C4-2B (cell line): Measurements from ENCODE around the gene B3GNT3.

Experiments
- H3K27ac ChIP-seq: fragments of 450-650 bp; 2 replicates; pipeline ENCODE4 v1.5.1; 2017
- CTCF ChIP-seq: fragments of 450-650 bp; conservative IDR thresholded peaks from 2 replicates; pipeline ENCODE4 v1.5.1; 2017; ENCODE audit warnings: mild to moderate bottlenecking
- ZFX ChIP-seq: fragments of 450-650 bp; IDR thresholded peaks from 2 replicates; pipeline ENCODE4 v1.6.1; 2017

Gene B3GNT3

GRCh38 chr19:17841810-17842662 lies 47.1 kb downstream of the B3GNT3 start:
- TF ChIP-seq ZFX (peak; percentile 52; the same call in 1 of the 2 replicates), CTCF (no peak)
- H3K27ac ChIP-seq, result peak overlapping the region; percentile 59

GRCh38 chr19:17842663-17843291 lies 47.8 kb downstream of the B3GNT3 start:
- peak overlapping the region; percentile 59 for H3K27ac ChIP-seq
- TF ChIP-seq ZFX, result no peak; the same call in 1 of the 2 replicates
- TF ChIP-seq CTCF, result no peak

- TF ChIP-seq ZFX (no peak), CTCF (no peak)
Measured at GRCh38 chr19:17843292-17843827, 48.4 kb downstream of the B3GNT3 start.

GRCh38 chr19:17843908-17844490 lies 49.1 kb downstream of the B3GNT3 start:
- no peak for TF ChIP-seq CTCF
- TF ChIP-seq ZFX, result no peak
- no peak overlapping the region for H3K27ac ChIP-seq

More at GRCh38 chr19:17843292-17843827, 48.4 kb downstream of the B3GNT3 start:
- no peak overlapping the region for H3K27ac ChIP-seq

GRCh38 chr19:17846146-17846545 lies 51.2 kb downstream of the B3GNT3 start:
- no peak for TF ChIP-seq ZFX
- no peak for TF ChIP-seq CTCF
- H3K27ac ChIP-seq, result no peak overlapping the region

GRCh38 chr19:17847538-17848366 lies 52.8 kb downstream of the B3GNT3 start, which contains the start of gene JAK3:
Gene JAK3 (minus strand): TSS chr19:17847982. CDS start chr19:17844417, 3,565 bp downstream.
- TF ChIP-seq ZFX (no peak), CTCF (no peak)
- H3K27ac ChIP-seq, result no peak within 1 kb of the TSS
